Stimulated activated CD8-positive, alpha-beta memory T cell treated with anti-CD3 and anti-CD28 coated beads, Interleukin-7, amount 100 ng/mL, for 1 hour (primary cell): Measurements from ENCODE around the gene RASEF.

ENCODE experiments used
- DNase-seq, 2 donors: peaks; one replicate each; pipeline ENCODE4 v3.0.0-alpha.2; 2020; ENCODE audit warnings: low read depth in 2 of 2

Gene RASEF

GRCh38 chr9:83056911-83057310, 6.0 kb downstream of the RASEF start:
- DNase-seq, result no peak

GRCh38 chr9:83056174-83056573, 6.8 kb downstream of the RASEF start:
- no peak for DNase-seq

GRCh38 chr9:83047839-83048775, 14.8 kb downstream of the RASEF start:
- DNase-seq, result no peak

GRCh38 chr9:83043597-83043996, 19.3 kb downstream of the RASEF start:
- DNase-seq, result no peak

- no peak for DNase-seq
Measured at GRCh38 chr9:83041771-83042170, 21.2 kb downstream of the RASEF start.

- DNase-seq, result no peak
Measured at GRCh38 chr9:83039303-83039702, 23.6 kb downstream of the RASEF start.

- no peak for DNase-seq
Measured at GRCh38 chr9:83036043-83036442, 26.9 kb downstream of the RASEF start.

GRCh38 chr9:83035143-83035542, 27.8 kb downstream of the RASEF start:
- no peak for DNase-seq

GRCh38 chr9:83034587-83034986, 28.4 kb downstream of the RASEF start:
- no peak for DNase-seq

GRCh38 chr9:83034026-83034425, 28.9 kb downstream of the RASEF start:
- DNase-seq, result no peak

GRCh38 chr9:83032065-83032625, 30.8 kb downstream of the RASEF start:
- DNase-seq, result no peak

GRCh38 chr9:83030391-83031107, 32.4 kb downstream of the RASEF start:
- DNase-seq, result no peak

- DNase-seq, result no peak
Measured at GRCh38 chr9:83029531-83030137, 33.3 kb downstream of the RASEF start.

GRCh38 chr9:83027153-83027891, 35.6 kb downstream of the RASEF start:
- no peak for DNase-seq

GRCh38 chr9:83024506-83025125, 38.3 kb downstream of the RASEF start:
- DNase-seq, result no peak

GRCh38 chr9:83023151-83023550, 39.8 kb downstream of the RASEF start:
- no peak for DNase-seq

GRCh38 chr9:83020864-83021263, 42.1 kb downstream of the RASEF start:
- DNase-seq, result no peak

- no peak for DNase-seq
Measured at GRCh38 chr9:83020327-83020726, 42.6 kb downstream of the RASEF start.

- no peak for DNase-seq
Measured at GRCh38 chr9:83019246-83019645, 43.7 kb downstream of the RASEF start.

GRCh38 chr9:83015897-83016296, 47.0 kb downstream of the RASEF start:
- DNase-seq, result no peak
